HepG2 (cell line): ENCODE results near the gene VAMP2. TPM values are rescaled to one million over a fixed set of nuclear protein-coding genes. Genes with fewer than 3 reads are reported as not detected.

Experiments used
- DMAP1 ChIP-seq: IDR thresholded peaks from 2 replicates; pipeline ENCODE4 v1.6.1; 2016
- EHMT2 ChIP-seq: fragments of 200-600 bp; sonication (generic); IDR thresholded peaks from 2 replicates; pipeline ENCODE4 v1.7.0; 2017; ENCODE audit warnings: antibody characterized with exemption, low read depth, low read length, borderline replicate concordance
- RFX5 ChIP-seq: IDR thresholded peaks from 2 replicates; pipeline ENCODE4 v1.6.1; 2011; ENCODE audit warnings: low read depth, low read length, improper control_type of control experiment
- SKI ChIP-seq: fragments of 450-650 bp; IDR thresholded peaks from one replicate; pipeline ENCODE4 v1.6.1; 2018; ENCODE audit warnings: mild to moderate bottlenecking; ENCODE audit not compliant: partially characterized antibody
- ZNF570 ChIP-seq: sonication (generic); formaldehyde crosslinking; IDR thresholded peaks from 2 replicates; pipeline ENCODE4 v1.4.0; 2020; ENCODE audit warnings: mild to moderate bottlenecking, missing genetic modification reagents, borderline replicate concordance
- ZNF737 ChIP-seq: sonication (generic); formaldehyde crosslinking; IDR thresholded peaks from 2 replicates; pipeline ENCODE4 v1.5.0; 2020; ENCODE audit warnings: missing genetic modification reagents, mild to moderate bottlenecking, borderline replicate concordance
- polyA plus RNA-seq, 8 experiments: library from polyadenylated mRNA; depleted of rRNA in 3 of 8; stranded (reverse) in 7 of 8; unstranded in 1 of 8; fragments of >200 nt; fragmentation: Illumina TruSeq in 4 of 8; extraction: Trizol in 4 of 8; gene quantifications; 2 replicates each; pipeline versions ENCODE4 v1.2.1 to v1.2.3, GENCODE V29; 2011 to 2016; ENCODE audit warnings: low read depth in 4 of 8, missing spikeins in 1 of 8, mixed read lengths in 1 of 8; ENCODE audit not compliant: insufficient read depth in 1 of 8
- total RNA-seq, 5 experiments: library from RNA; depleted of rRNA; stranded (reverse); fragments of >200 nt; fragmentation: Illumina TruSeq; extraction: Trizol; gene quantifications; 2 replicates each; pipeline ENCODE4 v1.2.3, GENCODE V29; 2016; ENCODE audit warnings: low read depth in 1 of 5
- TF ChIP-seq, protein P1 (sequence below): sonication (generic); formaldehyde crosslinking; IDR thresholded peaks from 2 replicates; pipeline ENCODE4 v1.4.0; 2020; ENCODE audit warnings: missing genetic modification reagents
- TF ChIP-seq, protein P2 (sequence below): sonication (generic); formaldehyde crosslinking; IDR thresholded peaks from 2 replicates; pipeline ENCODE4 v1.4.0; 2020; ENCODE audit warnings: mild to moderate bottlenecking, missing genetic modification reagents
- TF ChIP-seq, protein P3 (sequence below): IDR thresholded peaks from 2 replicates; pipeline ENCODE4 v1.4.0; 2020; ENCODE audit warnings: mild to moderate bottlenecking, missing genetic modification reagents
- TF ChIP-seq, protein P4 (sequence below): fragments of 450-650 bp; IDR thresholded peaks from 2 replicates; pipeline ENCODE4 v1.6.1; 2017

Gene VAMP2
- total and polyA plus RNA-seq, 2 of the 13 experiments (the other 11 are each of a cell fraction or from before 2014, with no cell fraction given) = 3.9 to 17.2 TPM

DNA sequence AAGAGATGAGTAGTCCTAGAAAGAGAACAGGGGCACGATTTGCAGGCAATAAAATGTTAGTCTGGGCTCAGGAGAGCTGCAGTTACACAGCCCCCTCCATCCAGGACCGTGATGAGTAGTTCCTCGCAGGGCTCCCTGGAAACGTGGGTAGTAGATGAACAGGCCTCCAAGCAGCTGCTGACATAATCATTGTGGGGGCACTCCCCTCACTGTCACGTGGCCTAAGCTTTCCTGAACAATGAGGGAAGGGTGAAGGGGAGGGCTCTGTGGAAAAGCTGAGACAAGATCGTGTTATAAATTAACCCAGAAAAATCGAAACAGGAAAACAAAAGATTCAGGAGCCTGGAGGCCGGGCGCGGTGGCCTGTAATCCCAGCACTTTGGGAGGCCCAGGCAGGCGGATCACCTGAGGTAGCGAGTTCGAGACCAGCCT lies 9.2 kb downstream of the VAMP2 start (continued):
- TF ChIP-seq, protein P1, sequence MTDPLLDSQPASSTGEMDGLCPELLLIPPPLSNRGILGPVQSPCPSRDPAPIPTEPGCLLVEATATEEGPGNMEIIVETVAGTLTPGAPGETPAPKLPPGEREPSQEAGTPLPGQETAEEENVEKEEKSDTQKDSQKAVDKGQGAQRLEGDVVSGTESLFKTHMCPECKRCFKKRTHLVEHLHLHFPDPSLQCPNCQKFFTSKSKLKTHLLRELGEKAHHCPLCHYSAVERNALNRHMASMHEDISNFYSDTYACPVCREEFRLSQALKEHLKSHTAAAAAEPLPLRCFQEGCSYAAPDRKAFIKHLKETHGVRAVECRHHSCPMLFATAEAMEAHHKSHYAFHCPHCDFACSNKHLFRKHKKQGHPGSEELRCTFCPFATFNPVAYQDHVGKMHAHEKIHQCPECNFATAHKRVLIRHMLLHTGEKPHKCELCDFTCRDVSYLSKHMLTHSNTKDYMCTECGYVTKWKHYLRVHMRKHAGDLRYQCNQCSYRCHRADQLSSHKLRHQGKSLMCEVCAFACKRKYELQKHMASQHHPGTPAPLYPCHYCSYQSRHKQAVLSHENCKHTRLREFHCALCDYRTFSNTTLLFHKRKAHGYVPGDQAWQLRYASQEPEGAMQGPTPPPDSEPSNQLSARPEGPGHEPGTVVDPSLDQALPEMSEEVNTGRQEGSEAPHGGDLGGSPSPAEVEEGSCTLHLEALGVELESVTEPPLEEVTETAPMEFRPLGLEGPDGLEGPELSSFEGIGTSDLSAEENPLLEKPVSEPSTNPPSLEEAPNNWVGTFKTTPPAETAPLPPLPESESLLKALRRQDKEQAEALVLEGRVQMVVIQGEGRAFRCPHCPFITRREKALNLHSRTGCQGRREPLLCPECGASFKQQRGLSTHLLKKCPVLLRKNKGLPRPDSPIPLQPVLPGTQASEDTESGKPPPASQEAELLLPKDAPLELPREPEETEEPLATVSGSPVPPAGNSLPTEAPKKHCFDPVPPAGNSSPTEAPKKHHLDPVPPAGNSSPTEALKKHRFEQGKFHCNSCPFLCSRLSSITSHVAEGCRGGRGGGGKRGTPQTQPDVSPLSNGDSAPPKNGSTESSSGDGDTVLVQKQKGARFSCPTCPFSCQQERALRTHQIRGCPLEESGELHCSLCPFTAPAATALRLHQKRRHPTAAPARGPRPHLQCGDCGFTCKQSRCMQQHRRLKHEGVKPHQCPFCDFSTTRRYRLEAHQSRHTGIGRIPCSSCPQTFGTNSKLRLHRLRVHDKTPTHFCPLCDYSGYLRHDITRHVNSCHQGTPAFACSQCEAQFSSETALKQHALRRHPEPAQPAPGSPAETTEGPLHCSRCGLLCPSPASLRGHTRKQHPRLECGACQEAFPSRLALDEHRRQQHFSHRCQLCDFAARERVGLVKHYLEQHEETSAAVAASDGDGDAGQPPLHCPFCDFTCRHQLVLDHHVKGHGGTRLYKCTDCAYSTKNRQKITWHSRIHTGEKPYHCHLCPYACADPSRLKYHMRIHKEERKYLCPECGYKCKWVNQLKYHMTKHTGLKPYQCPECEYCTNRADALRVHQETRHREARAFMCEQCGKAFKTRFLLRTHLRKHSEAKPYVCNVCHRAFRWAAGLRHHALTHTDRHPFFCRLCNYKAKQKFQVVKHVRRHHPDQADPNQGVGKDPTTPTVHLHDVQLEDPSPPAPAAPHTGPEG (CRISPR knock-in tag) = no peak
- 0 out of 2 replicates have a peak, but pooled peaks have one; percentile 30 for TF ChIP-seq DMAP1 (CRISPR knock-in tag)
- TF ChIP-seq RFX5 = no peak
- TF ChIP-seq, protein P2, sequence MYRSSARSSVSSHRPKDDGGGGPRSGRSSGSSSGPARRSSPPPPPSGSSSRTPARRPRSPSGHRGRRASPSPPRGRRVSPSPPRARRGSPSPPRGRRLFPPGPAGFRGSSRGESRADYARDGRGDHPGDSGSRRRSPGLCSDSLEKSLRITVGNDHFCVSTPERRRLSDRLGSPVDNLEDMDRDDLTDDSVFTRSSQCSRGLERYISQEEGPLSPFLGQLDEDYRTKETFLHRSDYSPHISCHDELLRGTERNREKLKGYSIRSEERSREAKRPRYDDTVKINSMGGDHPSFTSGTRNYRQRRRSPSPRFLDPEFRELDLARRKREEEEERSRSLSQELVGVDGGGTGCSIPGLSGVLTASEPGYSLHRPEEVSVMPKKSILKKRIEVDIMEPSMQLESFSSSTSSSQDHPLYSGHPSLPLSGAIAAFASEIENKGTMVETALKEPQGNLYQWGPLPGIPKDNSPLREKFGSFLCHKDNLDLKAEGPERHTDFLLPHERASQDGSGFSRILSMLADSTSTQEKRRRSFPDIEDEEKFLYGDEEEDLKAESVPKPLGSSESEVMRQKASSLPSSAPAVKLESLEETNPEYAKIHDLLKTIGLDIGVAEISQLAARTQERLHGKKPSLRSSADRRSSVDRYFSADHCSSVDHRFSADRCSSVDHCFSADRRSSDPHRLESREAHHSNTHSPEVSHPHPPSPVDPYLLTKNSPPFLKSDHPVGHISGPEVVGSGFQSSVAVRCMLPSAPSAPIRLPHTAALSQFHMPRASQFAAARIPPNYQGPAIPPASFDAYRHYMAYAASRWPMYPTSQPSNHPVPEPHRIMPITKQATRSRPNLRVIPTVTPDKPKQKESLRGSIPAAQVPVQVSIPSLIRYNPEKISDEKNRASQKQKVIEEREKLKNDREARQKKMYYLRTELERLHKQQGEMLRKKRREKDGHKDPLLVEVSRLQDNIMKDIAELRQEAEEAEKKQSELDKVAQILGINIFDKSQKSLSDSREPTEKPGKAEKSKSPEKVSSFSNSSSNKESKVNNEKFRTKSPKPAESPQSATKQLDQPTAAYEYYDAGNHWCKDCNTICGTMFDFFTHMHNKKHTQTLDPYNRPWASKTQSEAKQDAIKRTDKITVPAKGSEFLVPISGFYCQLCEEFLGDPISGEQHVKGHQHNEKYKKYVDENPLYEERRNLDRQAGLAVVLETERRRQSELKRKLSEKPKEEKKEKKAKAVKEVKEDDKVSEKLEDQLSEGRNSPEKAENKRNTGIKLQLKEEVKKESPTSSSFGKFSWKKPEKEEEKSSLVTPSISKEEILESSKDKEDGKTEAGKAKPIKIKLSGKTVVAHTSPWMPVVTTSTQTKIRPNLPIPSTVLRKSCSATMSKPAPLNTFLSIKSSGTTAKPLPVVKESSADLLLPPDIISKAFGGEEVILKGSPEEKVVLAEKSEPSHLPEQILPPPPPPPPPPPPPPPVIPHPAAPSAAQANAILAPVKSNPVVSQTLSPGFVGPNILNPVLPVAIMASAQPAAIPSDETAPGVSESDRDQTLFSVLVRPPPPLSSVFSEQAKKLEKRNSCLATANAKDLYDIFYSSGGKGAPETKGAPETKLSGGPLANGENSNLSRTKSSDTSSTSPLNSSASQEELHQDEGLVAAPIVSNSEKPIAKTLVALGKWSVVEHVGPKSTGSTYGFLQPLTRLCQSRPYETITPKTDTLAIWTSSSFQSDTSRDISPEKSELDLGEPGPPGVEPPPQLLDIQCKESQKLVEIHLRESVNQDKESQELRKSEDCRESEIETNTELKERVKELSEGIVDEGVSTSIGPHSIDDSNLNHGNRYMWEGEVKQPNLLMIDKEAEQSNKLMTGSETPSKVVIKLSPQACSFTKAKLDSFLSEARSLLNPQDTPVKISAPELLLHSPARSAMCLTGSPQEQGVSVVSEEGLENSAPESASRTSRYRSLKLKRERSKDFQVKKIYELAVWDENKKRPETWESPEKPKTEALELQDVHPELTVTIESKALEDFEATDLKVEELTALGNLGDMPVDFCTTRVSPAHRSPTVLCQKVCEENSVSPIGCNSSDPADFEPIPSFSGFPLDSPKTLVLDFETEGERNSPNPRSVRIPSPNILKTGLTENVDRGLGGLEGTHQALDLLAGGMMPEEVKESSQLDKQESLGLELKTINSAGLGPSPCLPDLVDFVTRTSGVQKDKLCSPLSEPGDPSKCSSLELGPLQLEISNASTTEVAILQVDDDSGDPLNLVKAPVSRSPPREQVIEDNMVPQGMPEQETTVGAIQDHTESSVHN (CRISPR knock-in tag) = no peak
- TF ChIP-seq ZNF737 (CRISPR knock-in tag) = no peak
- TF ChIP-seq SKI = peak; percentile 16
- TF ChIP-seq, protein P3, sequence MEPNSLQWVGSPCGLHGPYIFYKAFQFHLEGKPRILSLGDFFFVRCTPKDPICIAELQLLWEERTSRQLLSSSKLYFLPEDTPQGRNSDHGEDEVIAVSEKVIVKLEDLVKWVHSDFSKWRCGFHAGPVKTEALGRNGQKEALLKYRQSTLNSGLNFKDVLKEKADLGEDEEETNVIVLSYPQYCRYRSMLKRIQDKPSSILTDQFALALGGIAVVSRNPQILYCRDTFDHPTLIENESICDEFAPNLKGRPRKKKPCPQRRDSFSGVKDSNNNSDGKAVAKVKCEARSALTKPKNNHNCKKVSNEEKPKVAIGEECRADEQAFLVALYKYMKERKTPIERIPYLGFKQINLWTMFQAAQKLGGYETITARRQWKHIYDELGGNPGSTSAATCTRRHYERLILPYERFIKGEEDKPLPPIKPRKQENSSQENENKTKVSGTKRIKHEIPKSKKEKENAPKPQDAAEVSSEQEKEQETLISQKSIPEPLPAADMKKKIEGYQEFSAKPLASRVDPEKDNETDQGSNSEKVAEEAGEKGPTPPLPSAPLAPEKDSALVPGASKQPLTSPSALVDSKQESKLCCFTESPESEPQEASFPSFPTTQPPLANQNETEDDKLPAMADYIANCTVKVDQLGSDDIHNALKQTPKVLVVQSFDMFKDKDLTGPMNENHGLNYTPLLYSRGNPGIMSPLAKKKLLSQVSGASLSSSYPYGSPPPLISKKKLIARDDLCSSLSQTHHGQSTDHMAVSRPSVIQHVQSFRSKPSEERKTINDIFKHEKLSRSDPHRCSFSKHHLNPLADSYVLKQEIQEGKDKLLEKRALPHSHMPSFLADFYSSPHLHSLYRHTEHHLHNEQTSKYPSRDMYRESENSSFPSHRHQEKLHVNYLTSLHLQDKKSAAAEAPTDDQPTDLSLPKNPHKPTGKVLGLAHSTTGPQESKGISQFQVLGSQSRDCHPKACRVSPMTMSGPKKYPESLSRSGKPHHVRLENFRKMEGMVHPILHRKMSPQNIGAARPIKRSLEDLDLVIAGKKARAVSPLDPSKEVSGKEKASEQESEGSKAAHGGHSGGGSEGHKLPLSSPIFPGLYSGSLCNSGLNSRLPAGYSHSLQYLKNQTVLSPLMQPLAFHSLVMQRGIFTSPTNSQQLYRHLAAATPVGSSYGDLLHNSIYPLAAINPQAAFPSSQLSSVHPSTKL (CRISPR knock-in tag) = peak; percentile 73; the same call in 1 of the 2 replicates
- TF ChIP-seq, protein P4, sequence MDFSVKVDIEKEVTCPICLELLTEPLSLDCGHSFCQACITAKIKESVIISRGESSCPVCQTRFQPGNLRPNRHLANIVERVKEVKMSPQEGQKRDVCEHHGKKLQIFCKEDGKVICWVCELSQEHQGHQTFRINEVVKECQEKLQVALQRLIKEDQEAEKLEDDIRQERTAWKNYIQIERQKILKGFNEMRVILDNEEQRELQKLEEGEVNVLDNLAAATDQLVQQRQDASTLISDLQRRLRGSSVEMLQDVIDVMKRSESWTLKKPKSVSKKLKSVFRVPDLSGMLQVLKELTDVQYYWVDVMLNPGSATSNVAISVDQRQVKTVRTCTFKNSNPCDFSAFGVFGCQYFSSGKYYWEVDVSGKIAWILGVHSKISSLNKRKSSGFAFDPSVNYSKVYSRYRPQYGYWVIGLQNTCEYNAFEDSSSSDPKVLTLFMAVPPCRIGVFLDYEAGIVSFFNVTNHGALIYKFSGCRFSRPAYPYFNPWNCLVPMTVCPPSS = no peak
- TF ChIP-seq EHMT2 = no peak
- no peak for TF ChIP-seq ZNF570 (CRISPR knock-in tag)
